ENCODE measurements around the gene ALKBH7. TPM values are rescaled to one million over a fixed set of nuclear protein-coding genes. Genes with fewer than 3 reads are reported as not detected.
A peak's percentile ranks its signal among the peaks of the same experiment; 100 is the strongest.
"Not testable (repeated sequence)": the region's sequence is repeated elsewhere in the genome, so short reads cannot be mapped to it uniquely, and the experiment has no call there.

Gene ALKBH7
- total RNA-seq, 1 experiment from 2014 or later: 81.1 TPM

- ChIA-PET CTCF (interaction anchor here (0.8 kb wide), 1 partner anchor 232 kb away, joined by 4 read pairs; no protein-coding TSS in a partner anchor), POLR2A (ENCODE audit: unreplicated experiment) (no interaction called here)
- H3K27ac ChIP-seq (ENCODE audit: low read length): no peak overlapping the region
- H3K9ac ChIP-seq (ENCODE audit: low read length): no peak overlapping the region
- no peaks in the 10 kb centered on the region for H3K27me3 ChIP-seq (ENCODE audit: low read length)
- peak overlapping the region; percentile 68 for H3K4me2 ChIP-seq (ENCODE audit: low read length)
- no peak for TF ChIP-seq EZH2 (IDR thresholded peaks at IDR 0.05; ENCODE audit: low read length, unreplicated experiment)
- TF ChIP-seq EZH2phosphoT487 (IDR thresholded peaks at IDR 0.05; ENCODE audit: borderline replicate concordance, low read length): no peak
- no peak for TF ChIP-seq CTCF (conservative IDR thresholded peaks at IDR 0.05; ENCODE audit: low read depth, low read length)
- intact Hi-C loops (cut with micrococcal nuclease): no loop called here
- peaks cover 17% of the 10 kb centered on the region for H3K4me1 ChIP-seq (ENCODE audit: insufficient read depth, low read length)
- DNase-seq: peak; percentile 55
- ATAC-seq: peak; percentile 7; the same call in 1 of the 2 replicates
- H3K79me2 ChIP-seq (ENCODE audit: low read length): peaks cover 14% of the 10 kb centered on the region
- BruUV-seq (replicated peaks): no TSS peak
- H2AFZ ChIP-seq (ENCODE audit: low read length): peak overlapping the region; percentile 78
- H3K36me3 ChIP-seq (ENCODE audit: low read depth, low read length): no peaks in the 10 kb centered on the region
- no peaks in the 10 kb centered on the region for H3K9me2 ChIP-seq (replicated peaks; ENCODE audit: low read length)
- no peak overlapping the region for H3K4me3 ChIP-seq (ENCODE audit: low read length)
- no peaks in the 10 kb centered on the region for H4K20me1 ChIP-seq (ENCODE audit: low read length)
- no peaks in the 10 kb centered on the region for H3F3A ChIP-seq (ENCODE audit: low read length, unreplicated experiment)
- no peaks in the 10 kb centered on the region for H3K9me3 ChIP-seq (ENCODE audit: low read length)
Observed at GRCh38 chr19:6358003-6358402, 14.6 kb upstream of the ALKBH7 start.

- Histone ChIP-seq H2AFZ (ENCODE audit: low read length) (no peak overlapping the region), H3F3A (ENCODE audit: low read length, unreplicated experiment) (no peaks in the 10 kb centered on the region), H3K79me2 (ENCODE audit: low read length) (peaks cover 20% of the 10 kb centered on the region), H3K9me3 (ENCODE audit: low read length) (no peaks in the 10 kb centered on the region), H4K20me1 (ENCODE audit: low read length) (no peaks in the 10 kb centered on the region), H3K27ac (ENCODE audit: low read length) (no peak overlapping the region), H3K36me3 (ENCODE audit: low read depth, low read length) (peaks cover 4% of the 10 kb centered on the region; the same call in 1 of the 2 replicates), H3K4me3 (ENCODE audit: low read length) (no peak overlapping the region), H3K4me2 (ENCODE audit: low read length) (no peak overlapping the region), H3K4me1 (ENCODE audit: insufficient read depth, low read length) (peaks cover 16% of the 10 kb centered on the region), H3K9me2 (replicated peaks; ENCODE audit: low read length) (no peaks in the 10 kb centered on the region), H3K27me3 (ENCODE audit: low read length) (no peaks in the 10 kb centered on the region), H3K9ac (ENCODE audit: low read length) (no peak overlapping the region)
- intact Hi-C loops (cut with micrococcal nuclease): no loop called here
- ATAC-seq (no peak), DNase-seq (no peak)
- BruUV-seq (replicated peaks): no TSS peak
- TF ChIP-seq EZH2 (IDR thresholded peaks at IDR 0.05; ENCODE audit: low read length, unreplicated experiment) (no peak), EZH2phosphoT487 (IDR thresholded peaks at IDR 0.05; ENCODE audit: borderline replicate concordance, low read length) (no peak), CTCF (conservative IDR thresholded peaks at IDR 0.05; ENCODE audit: low read depth, low read length) (no peak)
- CTCF ChIA-PET: no interaction called here
- POLR2A ChIA-PET (ENCODE audit: unreplicated experiment): no interaction called here
Observed at GRCh38 chr19:6359568-6360341, 12.8 kb upstream of the ALKBH7 start.

GRCh38 chr19:6360445-6360844 is 12.1 kb upstream of the ALKBH7 start:
- ATAC-seq; H3K4me2 ChIP-seq (ENCODE audit: low read length); BruUV-seq (replicated peaks); H3K36me3 ChIP-seq (ENCODE audit: low read depth, low read length); H2AFZ ChIP-seq (ENCODE audit: low read length); H3K9me2 ChIP-seq (replicated peaks; ENCODE audit: low read length); H3F3A ChIP-seq (ENCODE audit: low read length, unreplicated experiment); H4K20me1 ChIP-seq (ENCODE audit: low read length); CTCF ChIA-PET; DNase-seq; H3K27me3 ChIP-seq (ENCODE audit: low read length); H3K27ac ChIP-seq (ENCODE audit: low read length); H3K9me3 ChIP-seq (ENCODE audit: low read length); H3K9ac ChIP-seq (ENCODE audit: low read length); intact Hi-C loops (cut with micrococcal nuclease); H3K4me3 ChIP-seq (ENCODE audit: low read length): not testable (repeated sequence)
- Histone ChIP-seq H3K4me1 (ENCODE audit: insufficient read depth, low read length) (peaks cover 16% of the 10 kb centered on the region), H3K79me2 (ENCODE audit: low read length) (peaks cover 20% of the 10 kb centered on the region)
- POLR2A ChIA-PET (ENCODE audit: unreplicated experiment): interaction anchor here (0.7 kb wide), 1 partner anchor 121 kb away, joined by 24 read pairs; the partner anchor contains the start of gene DENND1C

GRCh38 chr19:6360857-6361216 is 11.8 kb upstream of the ALKBH7 start:
- H3K36me3 ChIP-seq (ENCODE audit: low read depth, low read length); H3K27me3 ChIP-seq (ENCODE audit: low read length); H3K27ac ChIP-seq (ENCODE audit: low read length); ATAC-seq; H3K9me3 ChIP-seq (ENCODE audit: low read length); H3K9me2 ChIP-seq (replicated peaks; ENCODE audit: low read length); DNase-seq; H3F3A ChIP-seq (ENCODE audit: low read length, unreplicated experiment); H4K20me1 ChIP-seq (ENCODE audit: low read length); BruUV-seq (replicated peaks); intact Hi-C loops (cut with micrococcal nuclease): not testable (repeated sequence)
- peaks cover 20% of the 10 kb centered on the region for H3K79me2 ChIP-seq (ENCODE audit: low read length)
- H3K9ac ChIP-seq (ENCODE audit: low read length): 0 out of 2 replicates have a peak overlapping the region, but pooled peaks have one; percentile 87
- H3K4me1 ChIP-seq (ENCODE audit: insufficient read depth, low read length): peaks cover 16% of the 10 kb centered on the region
- peak overlapping the region; percentile 88 for H2AFZ ChIP-seq (ENCODE audit: low read length)
- CTCF ChIA-PET: interaction anchor here (0.7 to 0.9 kb wide), 2 partner anchors 9 to 12 kb away, joined by 3 to 6 read pairs; partner anchors contain the start of gene ALKBH7
- H3K4me2 ChIP-seq (ENCODE audit: low read length): peak overlapping the region; percentile 99
- POLR2A ChIA-PET (ENCODE audit: unreplicated experiment): interaction anchor here (0.7 kb wide), 1 partner anchor 121 kb away, joined by 24 read pairs; the partner anchor contains the start of gene DENND1C
- peak overlapping the region; percentile 87 for H3K4me3 ChIP-seq (ENCODE audit: low read length)

All from PC-3 (cell line).